Lung (tissue), 12 donors: Measurements from ENCODE around the gene ANAPC5. TPM values are rescaled to one million over a fixed set of nuclear protein-coding genes. Genes with fewer than 3 reads are reported as not detected.

Source experiments
- ATAC-seq: fragments of 200-7000 bp; cut with Tn5 transposase; one replicate; pipeline ENCODE4 v1.9.1; 2020; ENCODE audit warnings: moderate number of reproducible peaks; ENCODE audit not compliant: insufficient read depth, low FRiP score
- DNase-seq, 3 donors: peaks; one replicate each; pipeline ENCODE4 v3.0.0-alpha.2; 2013 to 2017
- H3K27ac ChIP-seq, 2 donors: one replicate each; pipeline ENCODE4 v1.5.1; 2013; ENCODE audit warnings: mild to moderate bottlenecking in 2 of 2, moderate library complexity in 2 of 2, control low read depth in 1 of 2, inconsistent platforms in 1 of 2, low read depth in 1 of 2, low read length in 1 of 2
- H3K27me3 ChIP-seq, 3 donors: one replicate each; pipeline ENCODE4 v1.5.1; 2013; ENCODE audit warnings: low read length in 2 of 3; ENCODE audit not compliant: control insufficient read depth in 3 of 3, insufficient read depth in 3 of 3
- H3K36me3 ChIP-seq, 4 donors: one replicate each; pipeline ENCODE4 v1.5.1; 2013; ENCODE audit warnings: low read length in 4 of 4, mild to moderate bottlenecking in 1 of 4, moderate library complexity in 1 of 4; ENCODE audit not compliant: control insufficient read depth in 4 of 4, insufficient read depth in 4 of 4
- H3K4me1 ChIP-seq, 5 donors: one replicate each; pipeline ENCODE4 v1.5.1; 2013; ENCODE audit warnings: low read length in 5 of 5, mild to moderate bottlenecking in 2 of 5, moderate library complexity in 1 of 5; ENCODE audit not compliant: control insufficient read depth in 5 of 5, insufficient read depth in 5 of 5
- H3K4me3 ChIP-seq: one replicate; pipeline ENCODE4 v1.5.1; 2013; ENCODE audit warnings: mild to moderate bottlenecking, control low read depth, moderate library complexity
- H3K9ac ChIP-seq, 2 donors: one replicate each; pipeline ENCODE4 v1.5.1; 2013; ENCODE audit warnings: low read length in 2 of 2, control low read depth in 1 of 2; ENCODE audit not compliant: insufficient read depth in 1 of 2
- H3K9me3 ChIP-seq, 4 donors: one replicate each; pipeline ENCODE4 v1.5.1; 2013; ENCODE audit warnings: low read length in 3 of 4, mild to moderate bottlenecking in 1 of 4, moderate library complexity in 1 of 4; ENCODE audit not compliant: control insufficient read depth in 4 of 4, insufficient read depth in 3 of 4
- CTCF ChIP-seq: IDR thresholded peaks from 2 replicates; pipeline ENCODE4 v1.5.1; 2012; ENCODE audit warnings: mild to moderate bottlenecking; ENCODE audit errors: control extremely low read depth, extremely low read depth
- WGBS, 2 donors: extraction: QIAGEN DNeasy Blood & Tissue Kit; methylation state at CpG; one replicate each; pipeline ENCODE4 v1.1.7; 2013; 5-methylcytosine and 5-hydroxymethylcytosine counted together
- polyA plus RNA-seq, 2 donors: library from polyadenylated mRNA; stranded (reverse); fragments of 200-250 nt; gene quantifications; one replicate each; pipeline ENCODE4 v1.2.1, GENCODE V29; 2013
- total RNA-seq, 2 donors: library from RNA; depleted of rRNA in 1 of 2; stranded (reverse); fragments of >200 nt in 1 of 2; gene quantifications; one replicate each; pipeline ENCODE4 v1.2.1, GENCODE V29; 2014 to 2021
- donor health status: control.
- donor health status: control.
- donor health status: Bipolar disorder and iron deficiency.
- donor health status: healthy.
- donor health status: DM: yes; HTN: yes; CAD: no.

Gene ANAPC5
- total and polyA plus RNA-seq, 4 donors = 80.9 to 164 (median 89.3) TPM

GRCh38 chr12:121274036-121274763, 78.0 kb downstream of the ANAPC5 start:
- H3K27ac ChIP-seq = no peak overlapping the region
- no peak for ATAC-seq
- no peak overlapping the region for H3K9ac ChIP-seq
- no peaks in the 10 kb centered on the region for H3K9me3 ChIP-seq
- H3K4me3 ChIP-seq = no peak overlapping the region
- no peak for TF ChIP-seq CTCF
- peaks cover 0 to 14% (median 11%) of the 10 kb centered on the region in 5 donors for H3K4me1 ChIP-seq
- H3K36me3 ChIP-seq = peaks cover 2 to 20% (median 12%) of the 10 kb centered on the region in 4 donors
- DNase-seq = no peak
- no peaks in the 10 kb centered on the region for H3K27me3 ChIP-seq
- WGBS, 2 donors = 94% methylated on average over 33 to 35 of the region's 35 CpGs

- DNase-seq (no peak), ATAC-seq (no peak)
- no peak overlapping the region for H3K9ac ChIP-seq
- H3K36me3 ChIP-seq = peaks cover 7 to 27% (median 15%) of the 10 kb centered on the region in 4 donors
- no peaks in the 10 kb centered on the region for H3K27me3 ChIP-seq
- H3K9me3 ChIP-seq = no peaks in the 10 kb centered on the region
- H3K27ac ChIP-seq = no peak overlapping the region
- 96 to 97% methylated on average over 14 of the region's 14 CpGs for WGBS, 2 donors
- H3K4me1 ChIP-seq = peaks cover 0 to 7% (median 3%) of the 10 kb centered on the region in 5 donors
- TF ChIP-seq CTCF = no peak
- no peak overlapping the region for H3K4me3 ChIP-seq
Measured at GRCh38 chr12:121273364-121273896, 78.8 kb downstream of the ANAPC5 start.

- no peak for ATAC-seq
- no peak overlapping the region for H3K27ac ChIP-seq
Measured at GRCh38 chr12:121267822-121268221, 84.4 kb downstream of the ANAPC5 start.

More at GRCh38 chr12:121267822-121268221, 84.4 kb downstream of the ANAPC5 start:
- no peak overlapping the region for H3K4me3 ChIP-seq
- H3K36me3 ChIP-seq = peaks cover 14 to 38% (median 22%) of the 10 kb centered on the region in 4 donors
- H3K9ac ChIP-seq = no peak overlapping the region
- H3K4me1 ChIP-seq = no peaks in the 10 kb centered on the region
- H3K9me3 ChIP-seq = no peaks in the 10 kb centered on the region
- no peak for DNase-seq
- 98 to 100% methylated on average over 1 of the region's 1 CpG for WGBS, 2 donors
- no peak for TF ChIP-seq CTCF
- no peaks in the 10 kb centered on the region for H3K27me3 ChIP-seq
